CD14-positive monocyte (primary cell): Measurements from ENCODE around the gene TMEM126B. TPM values are rescaled to one million over a fixed set of nuclear protein-coding genes. Genes with fewer than 3 reads are reported as not detected.

ENCODE experiments used
- DNase-seq, 3 donors: peaks; one replicate each; pipeline ENCODE4 v3.0.0-alpha.2; 2011 to 2022
- H2AFZ ChIP-seq: 2 replicates; pipeline ENCODE4 v1.6.0; 2012; ENCODE audit warnings: mild to moderate bottlenecking, low read depth, low read length, inconsistent platforms; ENCODE audit not compliant: insufficient read depth, poor library complexity, severe bottlenecking
- H3K27ac ChIP-seq, 2 donors: 1 replicate in 1 of 2; 2 replicates in 1 of 2; pipeline ENCODE4 v1.5.1; 2012 to 2013; ENCODE audit warnings: low read length in 2 of 2, control low read depth in 1 of 2, inconsistent platforms in 1 of 2, low read depth in 1 of 2, mild to moderate bottlenecking in 1 of 2
- H3K27me3 ChIP-seq, 2 donors: one replicate each; pipeline versions ENCODE4 v1.6.0 to v1.6.1; 2011 to 2013; ENCODE audit warnings: low read length in 2 of 2; ENCODE audit not compliant: control insufficient read depth in 2 of 2, insufficient read depth in 2 of 2
- H3K36me3 ChIP-seq, 2 donors: replicated peaks in 1 of 2; 1 replicate in 1 of 2; 2 replicates in 1 of 2; pipeline versions ENCODE4 v1.5.1 to v1.6.1; 2012 to 2013; ENCODE audit warnings: low read length in 2 of 2, control low read depth in 1 of 2, inconsistent platforms in 1 of 2, mild to moderate bottlenecking in 1 of 2; ENCODE audit not compliant: insufficient read depth in 2 of 2, control insufficient read depth in 1 of 2
- H3K4me1 ChIP-seq, 2 donors: 1 replicate in 1 of 2; 2 replicates in 1 of 2; pipeline versions ENCODE4 v1.5.1 to v1.6.1; 2012 to 2013; ENCODE audit warnings: low read length in 2 of 2, control low read depth in 1 of 2, inconsistent platforms in 1 of 2, mild to moderate bottlenecking in 1 of 2, moderate library complexity in 1 of 2; ENCODE audit not compliant: insufficient read depth in 2 of 2, control insufficient read depth in 1 of 2
- H3K4me2 ChIP-seq: replicated peaks from 2 replicates; pipeline ENCODE3; 2012; ENCODE audit warnings: low read length, moderate library complexity, mild to moderate bottlenecking; ENCODE audit not compliant: poor library complexity, severe bottlenecking; ENCODE audit errors: extremely low read depth
- H3K4me3 ChIP-seq, 3 experiments: fragments of 200-600 bp in 1 of 3; sonication (generic) in 1 of 3; replicated peaks in 1 of 3; 1 replicate in 2 of 3; 2 replicates in 1 of 3; pipeline ENCODE4 v1.5.1; 2011 to 2013; ENCODE audit warnings: low read length in 3 of 3, mild to moderate bottlenecking in 3 of 3, control low read depth in 2 of 3, low read depth in 2 of 3, inconsistent platforms in 1 of 3, moderate library complexity in 1 of 3
- H3K79me2 ChIP-seq: 2 replicates; pipeline ENCODE4 v1.6.0; 2012; ENCODE audit warnings: mild to moderate bottlenecking, control low read depth, inconsistent platforms, low read length, moderate library complexity; ENCODE audit not compliant: insufficient read depth
- H3K9ac ChIP-seq: 2 replicates; pipeline ENCODE4 v1.6.0; 2017; ENCODE audit warnings: low read length, mild to moderate bottlenecking; ENCODE audit not compliant: insufficient read depth, poor library complexity, severe bottlenecking
- H3K9me3 ChIP-seq, 2 donors: replicated peaks in 1 of 2; 1 replicate in 1 of 2; 2 replicates in 1 of 2; pipeline versions ENCODE4 v1.5.1 to v1.6.1; 2012 to 2013; ENCODE audit warnings: low read length in 2 of 2, control low read depth in 1 of 2; ENCODE audit not compliant: control insufficient read depth in 1 of 2, insufficient read depth in 1 of 2
- H4K20me1 ChIP-seq: 2 replicates; pipeline ENCODE4 v1.6.0; 2012; ENCODE audit warnings: mild to moderate bottlenecking, low read length, control low read depth, moderate library complexity; ENCODE audit not compliant: insufficient read depth
- H3K27ac Mint-ChIP-seq, 7 donors: one replicate each; pipeline ENCODE4 v1.8.0; 2020; ENCODE audit warnings: mild to moderate bottlenecking in 7 of 7, mixed read lengths in 7 of 7, moderate library complexity in 6 of 7, inconsistent platforms in 2 of 7
- H3K27me3 Mint-ChIP-seq, 3 donors: one replicate each; pipeline ENCODE4 v1.8.0; 2021 to 2022; ENCODE audit warnings: low read depth in 3 of 3, mild to moderate bottlenecking in 3 of 3, mixed read lengths in 3 of 3, moderate library complexity in 3 of 3, inconsistent platforms in 1 of 3
- H3K36me3 Mint-ChIP-seq, 2 donors: one replicate each; pipeline ENCODE4 v1.8.0; 2020; ENCODE audit warnings: mixed read lengths in 2 of 2, inconsistent platforms in 1 of 2, mild to moderate bottlenecking in 1 of 2
- H3K4me1 Mint-ChIP-seq: one replicate; pipeline ENCODE4 v1.8.0; 2020; ENCODE audit warnings: mild to moderate bottlenecking, mixed read lengths
- H3K4me3 Mint-ChIP-seq, 2 donors: one replicate each; pipeline ENCODE4 v1.8.0; 2020; ENCODE audit warnings: mild to moderate bottlenecking in 2 of 2, mixed read lengths in 2 of 2, moderate library complexity in 1 of 2
- H3K9me3 Mint-ChIP-seq, 7 donors: one replicate each; pipeline ENCODE4 v1.8.0; 2020 to 2022; ENCODE audit warnings: mixed read lengths in 7 of 7, mild to moderate bottlenecking in 6 of 7, moderate library complexity in 6 of 7, inconsistent platforms in 2 of 7
- CTCF ChIP-seq: fragments of 200-600 bp; IDR thresholded peaks from one replicate; pipeline ENCODE4 v1.8.0; 2022; ENCODE audit warnings: antibody characterized with exemption, mild to moderate bottlenecking
- WGBS: methylation state at CpG from one replicate; pipeline ENCODE4 v1.1.5; 2013; ENCODE audit warnings: missing lambda C conversion rate; ENCODE audit not compliant: insufficient coverage; 5-methylcytosine and 5-hydroxymethylcytosine counted together
- intact Hi-C, 2 donors: fragments of 100-400 bp; cut with micrococcal nuclease; formaldehyde crosslinking; loops; one replicate each; pipeline versions ENCODE4 v1.15.0 to v1.15.1; 2023
- polyA plus RNA-seq, 3 donors: library from polyadenylated mRNA; depleted of rRNA in 1 of 3; unstranded in 2 of 3; stranded (reverse) in 1 of 3; fragments of 300-500 nt in 2 of 3; fragments of >200 nt in 1 of 3; fragmentation: Illumina TruSeq in 2 of 3; gene quantifications; 1 replicate in 2 of 3; 2 replicates in 1 of 3; pipeline ENCODE4 v1.2.3, GENCODE V29; 2012 to 2021

Gene TMEM126B
- polyA plus RNA-seq, 3 donors: 24.7 to 44.3 (median 41.1) TPM

GRCh38 chr11:85634747-85635146, 6.4 kb downstream of the TMEM126B start:
- Histone ChIP-seq H3K9me3 (no peaks in the 10 kb centered on the region), H3K79me2 (peaks cover 25% of the 10 kb centered on the region), H3K36me3 (peaks cover 36 to 80% of the 10 kb centered on the region in 2 donors), H2AFZ (no peak overlapping the region), H3K27ac (no peak overlapping the region), H3K4me1 (peaks cover 0 to 3% of the 10 kb centered on the region in 2 donors), H3K27me3 (no peaks in the 10 kb centered on the region), H3K9ac (no peak overlapping the region), H4K20me1 (peaks cover 10% of the 10 kb centered on the region), H3K4me3 (no peak overlapping the region), H3K4me2 (no peak overlapping the region)
- H3K36me3 Mint-ChIP-seq: peaks cover 49 to 51% of the 10 kb centered on the region in 2 donors
- intact Hi-C loops: no loop called here
- WGBS: no CpG with 5 or more reads among the region's 3 CpGs
- TF ChIP-seq CTCF: no peak
- no peaks in the 10 kb centered on the region for H3K27me3 Mint-ChIP-seq
- no peak overlapping the region for H3K4me3 Mint-ChIP-seq
- no peak for DNase-seq
- H3K27ac Mint-ChIP-seq: no peak overlapping the region
- H3K9me3 Mint-ChIP-seq: peaks cover 0 to 2% (median 0%) of the 10 kb centered on the region in 7 donors
- H3K4me1 Mint-ChIP-seq: peaks cover 4% of the 10 kb centered on the region

- Histone ChIP-seq H3K4me1 (peaks cover 7 to 8% of the 10 kb centered on the region in 2 donors), H3K4me2 (no peak overlapping the region), H3K27ac (no peak overlapping the region), H3K9ac (no peak overlapping the region), H2AFZ (no peak overlapping the region), H3K9me3 (no peaks in the 10 kb centered on the region), H3K79me2 (peaks cover 5% of the 10 kb centered on the region), H3K36me3 (peaks cover 0 to 10% of the 10 kb centered on the region in 2 donors), H3K27me3 (peaks cover 26 to 42% of the 10 kb centered on the region in 2 donors), H4K20me1 (no peaks in the 10 kb centered on the region), H3K4me3 (no peak overlapping the region)
- Mint-ChIP-seq H3K27ac (no peak overlapping the region), H3K36me3 (peaks cover 7 to 10% of the 10 kb centered on the region in 2 donors), H3K27me3 (peaks cover 17 to 33% (median 29%) of the 10 kb centered on the region in 3 donors), H3K9me3 (peaks cover 0 to 2% (median 0%) of the 10 kb centered on the region in 7 donors), H3K4me3 (peak overlapping the region in 1 of 2 donors; percentile 47), H3K4me1 (peaks cover 10% of the 10 kb centered on the region)
- DNase-seq: peak in 1 of 3 donors; percentile 54
- no peak for TF ChIP-seq CTCF
- WGBS: 43% methylated on average over 1 of the region's 2 CpGs
- intact Hi-C loops: no loop called here
Observed at GRCh38 chr11:85643191-85643614, 14.8 kb downstream of the TMEM126B start.
